ENCODE measurements around the gene RBM18.

DNA sequence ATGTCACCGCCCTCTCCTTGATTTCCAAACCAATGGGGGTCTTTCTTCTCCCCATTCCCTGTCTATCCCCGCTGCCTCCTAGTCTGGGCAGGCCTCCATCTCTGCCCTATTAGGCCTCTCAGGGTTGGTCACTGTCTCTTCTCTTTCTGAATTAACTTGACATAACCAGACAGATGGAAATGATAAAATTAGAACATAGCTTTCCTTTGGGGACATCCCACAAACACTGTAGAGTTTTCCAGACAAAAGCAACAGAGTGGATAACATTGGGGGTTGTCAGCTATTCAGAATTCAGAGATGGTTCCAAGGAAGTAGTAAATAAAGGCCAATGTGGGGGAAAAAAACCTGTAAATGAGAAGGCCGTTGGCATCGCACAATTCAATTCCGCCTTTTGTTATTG lies 60.6 kb downstream of the RBM18 start:
- TF ChIP-seq, protein P1, sequence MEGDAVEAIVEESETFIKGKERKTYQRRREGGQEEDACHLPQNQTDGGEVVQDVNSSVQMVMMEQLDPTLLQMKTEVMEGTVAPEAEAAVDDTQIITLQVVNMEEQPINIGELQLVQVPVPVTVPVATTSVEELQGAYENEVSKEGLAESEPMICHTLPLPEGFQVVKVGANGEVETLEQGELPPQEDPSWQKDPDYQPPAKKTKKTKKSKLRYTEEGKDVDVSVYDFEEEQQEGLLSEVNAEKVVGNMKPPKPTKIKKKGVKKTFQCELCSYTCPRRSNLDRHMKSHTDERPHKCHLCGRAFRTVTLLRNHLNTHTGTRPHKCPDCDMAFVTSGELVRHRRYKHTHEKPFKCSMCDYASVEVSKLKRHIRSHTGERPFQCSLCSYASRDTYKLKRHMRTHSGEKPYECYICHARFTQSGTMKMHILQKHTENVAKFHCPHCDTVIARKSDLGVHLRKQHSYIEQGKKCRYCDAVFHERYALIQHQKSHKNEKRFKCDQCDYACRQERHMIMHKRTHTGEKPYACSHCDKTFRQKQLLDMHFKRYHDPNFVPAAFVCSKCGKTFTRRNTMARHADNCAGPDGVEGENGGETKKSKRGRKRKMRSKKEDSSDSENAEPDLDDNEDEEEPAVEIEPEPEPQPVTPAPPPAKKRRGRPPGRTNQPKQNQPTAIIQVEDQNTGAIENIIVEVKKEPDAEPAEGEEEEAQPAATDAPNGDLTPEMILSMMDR (conservative IDR thresholded peaks at IDR 0.05; ENCODE audit: low read depth, low read length), result no peak
- TF ChIP-seq EZH2 (IDR thresholded peaks at IDR 0.05; ENCODE audit: borderline replicate concordance, low read depth, low read length, poor library complexity, severe bottlenecking), result no peak
